Uterus (tissue), 4 donors: ENCODE data around the gene PPP2R2C. TPM values are rescaled to one million over a fixed set of nuclear protein-coding genes. Genes with fewer than 3 reads are reported as not detected.

Source experiments
- DNase-seq, 2 donors: peaks; one replicate each; pipeline ENCODE4 v3.0.0-alpha.2; 2019 to 2020
- H3K27ac ChIP-seq, 2 donors: fragments of 200-600 bp; sonication (generic); 1 replicate in 1 of 2; 2 replicates in 1 of 2; pipeline ENCODE4 v1.5.1; 2016 to 2018
- H3K27me3 ChIP-seq, 2 donors: fragments of 200-600 bp; sonication (generic); one replicate each; pipeline ENCODE4 v1.5.1; 2018 to 2019; ENCODE audit warnings: control low read depth in 1 of 2
- H3K36me3 ChIP-seq, 2 donors: fragments of 200-600 bp; sonication (generic); one replicate each; pipeline ENCODE4 v1.5.1; 2019; ENCODE audit warnings: control low read depth in 1 of 2
- H3K4me1 ChIP-seq, 2 donors: fragments of 200-600 bp; sonication (generic); one replicate each; pipeline ENCODE4 v1.5.1; 2018 to 2019; ENCODE audit warnings: control low read depth in 1 of 2
- H3K4me3 ChIP-seq, 2 donors: fragments of 200-600 bp; sonication (generic); 1 replicate in 1 of 2; 2 replicates in 1 of 2; pipeline ENCODE4 v1.5.1; 2018 to 2019; ENCODE audit warnings: mild to moderate bottlenecking in 1 of 2
- H3K9me3 ChIP-seq, 2 donors: fragments of 200-600 bp; sonication (generic); one replicate each; pipeline ENCODE4 v1.5.1; 2019; ENCODE audit warnings: control low read depth in 1 of 2
- CTCF ChIP-seq, 4 experiments: fragments of 200-600 bp in 2 of 4; fragments of 450-650 bp in 2 of 4; sonication (generic) in 2 of 4; IDR thresholded peaks; one replicate each; pipeline ENCODE4 v1.5.1; 2016 to 2019; ENCODE audit warnings: antibody characterized with exemption in 4 of 4, mild to moderate bottlenecking in 2 of 4, moderate library complexity in 1 of 4
- POLR2A ChIP-seq, 2 donors: fragments of 450-650 bp; IDR thresholded peaks; one replicate each; pipeline ENCODE4 v1.6.1; 2016; ENCODE audit warnings: antibody characterized with exemption in 2 of 2, mild to moderate bottlenecking in 1 of 2, moderate library complexity in 1 of 2
- intact Hi-C: fragments of 100-400 bp; cut with DNase I; formaldehyde crosslinking; loops from one replicate; pipeline ENCODE4 v1.15.1; 2023; ENCODE audit warnings: low total_unique reads
- total RNA-seq, 4 donors: library from RNA; depleted of rRNA in 3 of 4; stranded (reverse); fragments of >200 nt in 3 of 4; gene quantifications; one replicate each; pipeline versions ENCODE4 v1.1.0 to v1.2.4, GENCODE V29; 2014 to 2023
- donor health status: DM: yes; HTN: yes; CAD: no.

PPP2R2C gene
- total RNA-seq, 4 donors from 2014 or later, result 2.9 to 49.1 (median 27.3) TPM

- no peak for DNase-seq
- no peaks in the 10 kb centered on the region for H3K36me3 ChIP-seq
- TF ChIP-seq POLR2A (IDR thresholded peaks at IDR 0.05), result no peak
- no peak for TF ChIP-seq CTCF (IDR thresholded peaks at IDR 0.05)
- H3K9me3 ChIP-seq, result no peaks in the 10 kb centered on the region
- no peak overlapping the region for H3K27ac ChIP-seq
- intact Hi-C loops, result no loop called here
- H3K27me3 ChIP-seq, result no peaks in the 10 kb centered on the region
- H3K4me1 ChIP-seq, result no peaks in the 10 kb centered on the region
- H3K4me3 ChIP-seq, result no peak overlapping the region
These were observed 78.6 kb downstream of the PPP2R2C start for GRCh38 chr4:6393544-6394475.

- no peak for DNase-seq
- no peaks in the 10 kb centered on the region for H3K4me1 ChIP-seq
- no peak overlapping the region for H3K27ac ChIP-seq
- no peaks in the 10 kb centered on the region for H3K9me3 ChIP-seq
- no peaks in the 10 kb centered on the region for H3K27me3 ChIP-seq
- TF ChIP-seq CTCF (IDR thresholded peaks at IDR 0.05) (no peak), POLR2A (IDR thresholded peaks at IDR 0.05) (no peak)
- H3K36me3 ChIP-seq, result no peaks in the 10 kb centered on the region
- no peak overlapping the region for H3K4me3 ChIP-seq
- intact Hi-C loops, result no loop called here
These were observed 79.3 kb downstream of the PPP2R2C start for GRCh38 chr4:6393066-6393465.

GRCh38 chr4:6392407-6392806 is 80.0 kb downstream of the PPP2R2C start:
- Histone ChIP-seq H3K9me3 (no peaks in the 10 kb centered on the region), H3K4me3 (no peak overlapping the region), H3K27me3 (no peaks in the 10 kb centered on the region), H3K27ac (no peak overlapping the region), H3K36me3 (no peaks in the 10 kb centered on the region), H3K4me1 (no peaks in the 10 kb centered on the region)
- TF ChIP-seq CTCF (IDR thresholded peaks at IDR 0.05) (no peak), POLR2A (IDR thresholded peaks at IDR 0.05) (no peak)
- DNase-seq, result no peak
- intact Hi-C loops, result no loop called here

- no peaks in the 10 kb centered on the region for H3K4me1 ChIP-seq
- H3K4me3 ChIP-seq, result no peak overlapping the region
- intact Hi-C loops, result no loop called here
- no peaks in the 10 kb centered on the region for H3K9me3 ChIP-seq
- H3K27ac ChIP-seq, result no peak overlapping the region
- TF ChIP-seq CTCF (IDR thresholded peaks at IDR 0.05) (no peak), POLR2A (IDR thresholded peaks at IDR 0.05) (no peak)
- no peaks in the 10 kb centered on the region for H3K27me3 ChIP-seq
- no peaks in the 10 kb centered on the region for H3K36me3 ChIP-seq
- DNase-seq, result no peak
These were observed 80.6 kb downstream of the PPP2R2C start for GRCh38 chr4:6391852-6392188.

- H3K27me3 ChIP-seq, result no peaks in the 10 kb centered on the region
- no peaks in the 10 kb centered on the region for H3K36me3 ChIP-seq
- intact Hi-C loops, result no loop called here
- H3K27ac ChIP-seq, result no peak overlapping the region
- TF ChIP-seq POLR2A (IDR thresholded peaks at IDR 0.05), result no peak
- H3K4me3 ChIP-seq, result no peak overlapping the region
- H3K9me3 ChIP-seq, result no peaks in the 10 kb centered on the region
- no peak for DNase-seq
- H3K4me1 ChIP-seq, result no peaks in the 10 kb centered on the region
These were observed 81.1 kb downstream of the PPP2R2C start for GRCh38 chr4:6391186-6391851.
